ENCODE data around the gene ATE1. TPM values are rescaled to one million over a fixed set of nuclear protein-coding genes. Genes with fewer than 3 reads are reported as not detected.

The ATE1 gene
- total RNA-seq, 4 donors from 2014 or later: 13.5 to 90.2 (median 27.7) TPM

- Histone ChIP-seq H3K4me3 (no peak overlapping the region), H3K27ac (no peak overlapping the region), H3K27me3 (no peaks in the 10 kb centered on the region), H3K9me3 (no peaks in the 10 kb centered on the region), H3K4me1 (no peaks in the 10 kb centered on the region), H3K36me3 (no peaks in the 10 kb centered on the region)
- intact Hi-C loops (cut with DNase I; ENCODE audit: low total_unique reads): loop anchor here (10.0 kb wide), 1 partner anchor 788 kb away; no protein-coding TSS in a partner anchor
- DNase-seq: no peak
- TF ChIP-seq, protein P1, sequence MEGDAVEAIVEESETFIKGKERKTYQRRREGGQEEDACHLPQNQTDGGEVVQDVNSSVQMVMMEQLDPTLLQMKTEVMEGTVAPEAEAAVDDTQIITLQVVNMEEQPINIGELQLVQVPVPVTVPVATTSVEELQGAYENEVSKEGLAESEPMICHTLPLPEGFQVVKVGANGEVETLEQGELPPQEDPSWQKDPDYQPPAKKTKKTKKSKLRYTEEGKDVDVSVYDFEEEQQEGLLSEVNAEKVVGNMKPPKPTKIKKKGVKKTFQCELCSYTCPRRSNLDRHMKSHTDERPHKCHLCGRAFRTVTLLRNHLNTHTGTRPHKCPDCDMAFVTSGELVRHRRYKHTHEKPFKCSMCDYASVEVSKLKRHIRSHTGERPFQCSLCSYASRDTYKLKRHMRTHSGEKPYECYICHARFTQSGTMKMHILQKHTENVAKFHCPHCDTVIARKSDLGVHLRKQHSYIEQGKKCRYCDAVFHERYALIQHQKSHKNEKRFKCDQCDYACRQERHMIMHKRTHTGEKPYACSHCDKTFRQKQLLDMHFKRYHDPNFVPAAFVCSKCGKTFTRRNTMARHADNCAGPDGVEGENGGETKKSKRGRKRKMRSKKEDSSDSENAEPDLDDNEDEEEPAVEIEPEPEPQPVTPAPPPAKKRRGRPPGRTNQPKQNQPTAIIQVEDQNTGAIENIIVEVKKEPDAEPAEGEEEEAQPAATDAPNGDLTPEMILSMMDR (IDR thresholded peaks at IDR 0.05): no peak
- no peak for TF ChIP-seq POLR2A (IDR thresholded peaks at IDR 0.05)
These were observed 195.0 kb downstream of the ATE1 start for GRCh38 chr10:121732656-121733445.

GRCh38 chr10:121732172-121732571 is 195.7 kb downstream of the ATE1 start:
- TF ChIP-seq POLR2A (IDR thresholded peaks at IDR 0.05): no peak
- TF ChIP-seq, protein P1 (IDR thresholded peaks at IDR 0.05): no peak
- DNase-seq: no peak
- Histone ChIP-seq H3K27me3 (no peaks in the 10 kb centered on the region), H3K9me3 (no peaks in the 10 kb centered on the region), H3K4me1 (no peaks in the 10 kb centered on the region), H3K36me3 (no peaks in the 10 kb centered on the region), H3K4me3 (no peak overlapping the region), H3K27ac (no peak overlapping the region)
- intact Hi-C loops (cut with DNase I; ENCODE audit: low total_unique reads): loop anchor here (10.0 kb wide), 1 partner anchor 787 kb away; no protein-coding TSS in a partner anchor

- TF ChIP-seq POLR2A (IDR thresholded peaks at IDR 0.05): no peak
- TF ChIP-seq, protein P1 (IDR thresholded peaks at IDR 0.05): no peak
- H3K4me3 ChIP-seq: no peak overlapping the region
- no peaks in the 10 kb centered on the region for H3K27me3 ChIP-seq
- H3K9me3 ChIP-seq: no peaks in the 10 kb centered on the region
- H3K27ac ChIP-seq: no peak overlapping the region
- intact Hi-C loops (cut with DNase I; ENCODE audit: low total_unique reads): no loop called here
- H3K4me1 ChIP-seq: no peaks in the 10 kb centered on the region
- DNase-seq: no peak
- H3K36me3 ChIP-seq: no peaks in the 10 kb centered on the region
These were observed 203.5 kb downstream of the ATE1 start for GRCh38 chr10:121724282-121724681.

DNA sequence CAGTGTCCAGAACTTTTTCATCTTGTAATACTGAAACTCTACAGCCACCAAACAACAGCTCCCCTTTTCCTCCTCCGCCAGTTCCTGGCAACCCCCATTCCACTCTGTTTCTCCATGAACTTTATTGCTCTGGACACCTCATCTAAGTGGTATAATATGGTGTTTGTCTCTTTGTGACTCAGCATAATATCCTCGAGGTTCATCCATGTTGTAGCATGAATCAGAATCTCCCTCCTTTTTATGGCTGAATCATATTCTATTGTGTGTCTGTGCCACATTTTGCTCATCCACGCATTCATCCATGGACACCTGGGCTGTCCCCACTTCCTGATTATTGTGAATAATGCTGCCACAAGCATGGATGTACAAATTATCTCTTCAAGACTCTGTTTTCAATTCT is 205.2 kb downstream of the ATE1 start:
- H3K4me1 ChIP-seq: no peaks in the 10 kb centered on the region
- H3K9me3 ChIP-seq: no peaks in the 10 kb centered on the region
- no peak for DNase-seq
- no peak overlapping the region for H3K27ac ChIP-seq
- no peak for TF ChIP-seq POLR2A (IDR thresholded peaks at IDR 0.05)
- TF ChIP-seq, protein P1 (IDR thresholded peaks at IDR 0.05): no peak
- no peak overlapping the region for H3K4me3 ChIP-seq
- no peaks in the 10 kb centered on the region for H3K27me3 ChIP-seq
- no peaks in the 10 kb centered on the region for H3K36me3 ChIP-seq
- intact Hi-C loops (cut with DNase I; ENCODE audit: low total_unique reads): no loop called here

GRCh38 chr10:121721257-121721656 is 206.6 kb downstream of the ATE1 start:
- intact Hi-C loops (cut with DNase I; ENCODE audit: low total_unique reads): no loop called here

More at GRCh38 chr10:121721257-121721656, 206.6 kb downstream of the ATE1 start:
- no peak overlapping the region for H3K27ac ChIP-seq
- H3K4me3 ChIP-seq: no peak overlapping the region
- no peak for DNase-seq
- no peaks in the 10 kb centered on the region for H3K4me1 ChIP-seq
- H3K9me3 ChIP-seq: no peaks in the 10 kb centered on the region
- H3K36me3 ChIP-seq: no peaks in the 10 kb centered on the region
- no peaks in the 10 kb centered on the region for H3K27me3 ChIP-seq
- TF ChIP-seq, protein P1 (IDR thresholded peaks at IDR 0.05): no peak
- no peak for TF ChIP-seq POLR2A (IDR thresholded peaks at IDR 0.05)

Measured in uterus (tissue), 4 donors.